GM06990 (cell line): ENCODE data around the gene ARMC5.
"Not testable (repeated sequence)": the region's sequence is repeated elsewhere in the genome, so short reads cannot be mapped to it uniquely, and the experiment has no call there.

Experiments
- DNase-seq: peaks from one replicate; pipeline ENCODE4 v3.0.0-alpha.2; 2011; ENCODE audit not compliant: insufficient read length; ENCODE audit errors: extremely low read depth
- H3K27me3 ChIP-seq: replicated peaks from 2 replicates; pipeline ENCODE4 v1.6.0; 2011; ENCODE audit warnings: low read length; ENCODE audit not compliant: control insufficient read depth, insufficient read depth
- H3K36me3 ChIP-seq: 2 replicates; pipeline ENCODE4 v1.5.1; 2011; ENCODE audit warnings: low read length; ENCODE audit not compliant: control insufficient read depth, insufficient read depth
- H3K4me3 ChIP-seq: replicated peaks from 2 replicates; pipeline ENCODE4 v1.5.1; 2011; ENCODE audit warnings: low read depth, mild to moderate bottlenecking, control low read depth, low read length
- TF ChIP-seq, protein P1 (sequence below): IDR thresholded peaks from 2 replicates; pipeline ENCODE4 v1.5.1; 2011; ENCODE audit warnings: low read length, control low read depth, mild to moderate bottlenecking, inconsistent platforms; ENCODE audit not compliant: insufficient read depth, poor library complexity, severe bottlenecking

The ARMC5 gene

DNA sequence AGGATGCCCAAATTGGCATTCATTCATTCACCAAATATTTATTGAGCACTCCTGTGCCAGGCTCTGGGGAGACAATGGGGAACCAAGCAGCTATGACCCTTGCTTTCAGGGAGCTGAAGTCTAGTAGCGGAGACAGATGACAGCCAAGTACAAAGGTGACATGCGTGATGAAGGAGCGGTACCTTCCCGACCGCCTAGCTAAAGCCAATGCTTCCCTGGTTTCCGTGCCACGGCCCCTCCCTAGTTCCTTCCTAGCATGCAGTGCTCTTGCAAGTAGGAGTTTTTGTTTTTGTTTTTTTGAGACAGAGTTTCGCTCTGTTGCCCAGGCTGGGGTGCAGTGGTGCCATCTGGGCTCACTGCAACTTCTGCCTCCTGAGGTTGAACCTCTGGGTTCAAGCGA is 20.4 kb downstream of the ARMC5 start:
- no peak for DNase-seq
- Histone ChIP-seq H3K36me3 (no peaks in the 10 kb centered on the region), H3K4me3 (no peak overlapping the region), H3K27me3 (no peaks in the 10 kb centered on the region; the same call in none of the 2 replicates)
- TF ChIP-seq, protein P1, sequence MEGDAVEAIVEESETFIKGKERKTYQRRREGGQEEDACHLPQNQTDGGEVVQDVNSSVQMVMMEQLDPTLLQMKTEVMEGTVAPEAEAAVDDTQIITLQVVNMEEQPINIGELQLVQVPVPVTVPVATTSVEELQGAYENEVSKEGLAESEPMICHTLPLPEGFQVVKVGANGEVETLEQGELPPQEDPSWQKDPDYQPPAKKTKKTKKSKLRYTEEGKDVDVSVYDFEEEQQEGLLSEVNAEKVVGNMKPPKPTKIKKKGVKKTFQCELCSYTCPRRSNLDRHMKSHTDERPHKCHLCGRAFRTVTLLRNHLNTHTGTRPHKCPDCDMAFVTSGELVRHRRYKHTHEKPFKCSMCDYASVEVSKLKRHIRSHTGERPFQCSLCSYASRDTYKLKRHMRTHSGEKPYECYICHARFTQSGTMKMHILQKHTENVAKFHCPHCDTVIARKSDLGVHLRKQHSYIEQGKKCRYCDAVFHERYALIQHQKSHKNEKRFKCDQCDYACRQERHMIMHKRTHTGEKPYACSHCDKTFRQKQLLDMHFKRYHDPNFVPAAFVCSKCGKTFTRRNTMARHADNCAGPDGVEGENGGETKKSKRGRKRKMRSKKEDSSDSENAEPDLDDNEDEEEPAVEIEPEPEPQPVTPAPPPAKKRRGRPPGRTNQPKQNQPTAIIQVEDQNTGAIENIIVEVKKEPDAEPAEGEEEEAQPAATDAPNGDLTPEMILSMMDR = no peak

DNA sequence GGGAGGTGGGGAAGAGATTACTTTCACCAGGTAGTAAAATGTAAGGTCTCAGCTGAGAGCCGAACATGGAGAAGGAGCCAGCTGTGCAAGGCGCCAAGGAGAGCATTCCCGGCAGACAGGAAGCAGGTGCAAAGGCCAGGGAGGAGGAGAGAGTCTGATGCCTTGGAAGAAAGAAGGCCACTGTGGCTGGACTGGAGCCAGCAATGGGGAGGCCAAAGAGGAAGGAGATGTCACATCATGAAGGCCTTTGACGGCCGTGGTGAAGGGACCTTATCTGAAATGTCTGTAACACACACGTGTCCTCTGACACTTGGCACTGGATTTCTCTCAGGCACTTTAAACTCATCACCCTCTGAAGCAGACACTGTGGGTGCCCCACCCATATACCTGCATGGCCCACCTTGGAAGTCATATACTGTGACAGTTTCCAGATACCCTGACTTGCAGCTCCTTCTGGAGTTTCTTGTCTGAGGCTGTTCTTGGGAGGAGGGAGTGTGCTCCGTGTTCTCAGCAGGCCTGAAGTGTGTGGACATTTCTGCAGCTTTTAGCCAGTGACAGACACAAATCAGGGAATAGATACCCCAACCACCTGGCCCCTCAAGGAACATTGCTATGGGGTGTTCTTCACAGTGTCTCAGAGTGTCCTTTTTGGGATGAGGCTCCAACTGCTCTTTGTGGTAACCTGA is 21.7 kb downstream of the ARMC5 start:
- no peaks in the 10 kb centered on the region for H3K36me3 ChIP-seq
- H3K27me3 ChIP-seq = no peaks in the 10 kb centered on the region; the same call in none of the 2 replicates
- TF ChIP-seq, protein P1 = no peak
- no peak for DNase-seq
- H3K4me3 ChIP-seq = no peak overlapping the region

GRCh38 chr16:31483081-31483480 is 23.8 kb downstream of the ARMC5 start, which contains the start of gene SLC5A2:
Gene SLC5A2, plus strand, starts transcription at chr16:31483123. Its CDS starts 14 bp downstream, at chr16:31483137.
- H3K27me3 ChIP-seq = no peaks in the 10 kb centered on the region; the same call in none of the 2 replicates
- H3K36me3 ChIP-seq = no peaks in the 10 kb centered on the region
- TF ChIP-seq, protein P1 = no peak
- no peak for DNase-seq
- H3K4me3 ChIP-seq = no peak within 1 kb of the TSS

DNA sequence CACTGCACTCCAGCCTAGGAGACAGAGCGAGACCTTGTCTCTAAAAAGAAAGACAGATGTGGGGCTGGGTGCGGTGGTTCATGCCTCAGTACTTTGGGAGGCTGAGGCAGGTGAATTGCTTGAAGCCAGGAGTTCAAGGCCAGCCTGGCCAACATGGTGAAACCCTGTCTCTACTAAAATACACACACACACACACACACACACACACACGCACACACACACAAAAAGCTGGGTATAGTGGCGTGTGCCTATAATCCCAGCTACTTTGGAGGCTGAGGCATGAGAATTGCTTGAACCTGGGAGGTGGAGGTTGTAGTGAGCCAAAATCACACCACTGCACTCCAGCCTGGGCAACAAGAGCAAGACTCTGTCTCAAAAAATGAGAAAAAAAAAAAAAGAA is 24.7 kb downstream of the ARMC5 start:
- DNase-seq, H3K36me3 ChIP-seq, H3K27me3 ChIP-seq, H3K4me3 ChIP-seq: not testable (repeated sequence)

DNA sequence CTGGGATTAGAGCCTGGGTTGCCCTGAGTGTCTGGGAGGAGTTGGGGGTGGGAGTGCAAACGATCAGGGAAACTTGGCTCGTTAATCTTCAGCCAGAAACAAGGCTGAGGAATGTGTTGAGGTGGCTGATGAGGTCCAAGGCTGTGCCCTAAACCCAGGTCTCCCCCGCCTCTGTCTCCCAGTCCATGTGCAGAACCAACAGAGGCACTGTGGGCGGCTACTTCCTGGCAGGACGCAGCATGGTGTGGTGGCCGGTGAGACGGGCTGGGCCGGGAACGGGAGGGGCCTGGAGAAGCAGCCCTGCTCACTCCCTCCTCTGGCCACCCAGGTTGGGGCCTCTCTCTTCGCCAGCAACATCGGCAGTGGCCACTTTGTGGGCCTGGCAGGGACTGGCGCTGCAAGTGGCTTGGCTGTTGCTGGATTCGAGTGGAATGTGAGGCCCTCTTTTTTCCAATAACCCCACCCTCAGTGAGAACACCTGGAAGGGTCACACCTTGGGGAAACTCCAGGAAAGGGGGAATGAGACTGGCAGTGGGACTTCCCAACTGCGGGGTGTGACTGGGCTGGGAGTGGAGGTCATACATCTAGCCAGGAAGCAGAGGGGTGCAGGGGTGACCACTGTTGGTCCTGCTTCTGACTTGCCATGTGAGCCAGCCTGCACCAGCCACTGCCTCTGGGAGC is 25.3 kb downstream of the ARMC5 start:
- Histone ChIP-seq H3K36me3 (no peaks in the 10 kb centered on the region; the same call in 1 of the 2 replicates), H3K4me3 (no peak overlapping the region), H3K27me3 (no peaks in the 10 kb centered on the region; the same call in 1 of the 2 replicates)
- TF ChIP-seq, protein P1 = no peak
- DNase-seq = no peak

DNA sequence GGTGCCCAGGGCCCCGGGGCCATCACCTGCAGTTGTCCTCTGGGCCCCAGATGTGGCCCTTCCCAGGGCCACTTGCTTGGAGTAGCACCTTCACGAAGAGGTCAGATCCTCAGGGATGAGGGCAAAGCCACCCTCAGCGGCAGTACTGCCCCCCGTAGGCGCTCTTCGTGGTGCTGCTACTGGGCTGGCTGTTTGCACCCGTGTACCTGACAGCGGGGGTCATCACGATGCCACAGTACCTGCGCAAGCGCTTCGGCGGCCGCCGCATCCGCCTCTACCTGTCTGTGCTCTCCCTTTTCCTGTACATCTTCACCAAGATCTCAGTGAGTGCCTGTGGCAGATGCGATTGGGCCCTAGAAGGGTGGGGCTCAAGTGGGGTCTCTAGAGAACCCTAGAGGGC is 26.3 kb downstream of the ARMC5 start:
- Histone ChIP-seq H3K27me3 (no peaks in the 10 kb centered on the region; the same call in 1 of the 2 replicates), H3K4me3 (no peak overlapping the region), H3K36me3 (peaks cover 2% of the 10 kb centered on the region)
- no peak for DNase-seq
- TF ChIP-seq, protein P1 = no peak
